ENCODE measurements around the gene CCDC47.
"Not testable (repeated sequence)": the region's sequence is repeated elsewhere in the genome, so short reads cannot be mapped to it uniquely, and the experiment has no call there.

Gene CCDC47

GRCh38 chr17:63741143-63741407, 32.3 kb downstream of the CCDC47 start:
- in situ Hi-C loops (cut with HindIII; ENCODE audit: low sequenced_read_pairs) = no loop called here

DNA sequence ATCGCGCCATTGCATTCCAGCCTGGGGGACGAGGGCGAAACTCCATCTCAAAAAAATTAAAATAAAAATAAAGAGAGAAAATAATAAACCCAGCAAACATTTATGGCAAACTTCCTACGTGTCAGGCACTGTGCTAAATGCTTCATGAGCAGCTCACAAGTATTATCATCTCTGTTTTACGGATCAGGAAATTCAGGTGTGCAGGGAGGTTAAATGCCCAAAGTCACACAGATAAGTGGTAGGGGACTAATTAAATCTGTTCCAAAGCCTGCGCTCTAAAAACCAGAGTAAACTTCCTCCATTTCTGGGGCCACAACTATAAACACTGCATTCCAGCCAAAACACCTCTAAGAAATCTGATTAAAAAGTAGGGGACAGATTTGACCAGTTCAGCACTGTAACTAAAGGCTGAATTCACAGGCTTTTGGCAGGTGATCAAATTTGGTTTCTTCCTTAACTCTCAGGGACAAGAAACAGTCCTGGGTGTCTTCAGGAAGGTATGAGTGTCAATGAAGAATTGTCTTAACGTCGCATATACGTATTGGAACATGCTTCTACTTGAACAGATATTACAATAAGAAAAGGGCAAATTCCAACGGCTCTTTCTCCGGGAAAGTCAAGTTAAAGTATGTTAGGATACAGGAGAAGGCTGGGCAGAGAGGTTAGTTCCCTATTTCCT, 32.8 kb downstream of the CCDC47 start:
- in situ Hi-C loops (cut with HindIII; ENCODE audit: low sequenced_read_pairs) = no loop called here

- in situ Hi-C loops (cut with HindIII; ENCODE audit: low sequenced_read_pairs) = no loop called here
Measured at GRCh38 chr17:63735691-63736090, 37.7 kb downstream of the CCDC47 start.

DNA sequence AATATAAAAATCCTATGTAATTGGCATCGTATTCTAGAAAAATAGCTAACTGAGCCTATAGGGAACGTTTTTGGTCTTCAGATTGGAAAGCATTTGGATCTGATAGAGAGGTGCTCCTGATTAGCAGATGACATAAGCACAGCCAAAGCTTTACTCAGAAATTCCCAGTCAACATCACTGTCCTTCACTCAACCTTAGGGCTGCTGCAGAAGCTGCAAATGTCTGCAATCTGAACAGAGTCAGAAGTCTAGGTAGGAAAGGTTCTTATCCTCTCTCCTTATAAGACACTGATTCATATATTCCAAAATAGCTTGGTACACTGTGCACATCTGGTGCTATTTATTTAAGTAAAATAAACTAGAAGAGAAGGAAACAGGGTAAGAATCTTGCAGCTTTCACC, 51.0 kb downstream of the CCDC47 start:
- in situ Hi-C loops (cut with HindIII; ENCODE audit: low sequenced_read_pairs) = no loop called here

- in situ Hi-C loops (cut with HindIII; ENCODE audit: low sequenced_read_pairs) = not testable (repeated sequence)
Measured at GRCh38 chr17:63720194-63720593, 53.2 kb downstream of the CCDC47 start.

DNA sequence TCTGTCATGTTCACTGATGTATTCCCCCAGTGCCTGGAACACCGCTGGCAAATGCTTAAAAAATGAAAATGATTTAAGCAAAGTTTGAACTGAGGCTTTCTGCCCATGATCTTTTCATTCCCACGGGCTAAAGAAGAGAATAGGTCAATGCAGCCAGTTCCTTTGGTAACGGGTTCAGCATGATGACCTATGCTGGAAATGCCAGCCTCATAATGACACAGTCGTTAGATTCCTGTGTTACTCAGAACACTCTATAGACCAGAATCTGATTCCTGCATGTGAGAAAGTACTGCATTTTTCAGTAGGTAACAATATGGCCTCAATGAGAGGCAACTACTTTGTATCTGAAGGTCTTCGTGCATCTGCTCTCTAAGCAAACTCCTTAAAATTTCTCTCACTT, 54.4 kb downstream of the CCDC47 start:
- in situ Hi-C loops (cut with HindIII; ENCODE audit: low sequenced_read_pairs) = no loop called here

GRCh38 chr17:63716426-63716825, 57.0 kb downstream of the CCDC47 start:
- in situ Hi-C loops (cut with HindIII; ENCODE audit: low sequenced_read_pairs) = no loop called here

- in situ Hi-C loops (cut with HindIII; ENCODE audit: low sequenced_read_pairs) = no loop called here
Measured at GRCh38 chr17:63714550-63715277, 58.7 kb downstream of the CCDC47 start.

GRCh38 chr17:63709110-63709509, 64.3 kb downstream of the CCDC47 start:
- in situ Hi-C loops (cut with HindIII; ENCODE audit: low sequenced_read_pairs) = no loop called here

DNA sequence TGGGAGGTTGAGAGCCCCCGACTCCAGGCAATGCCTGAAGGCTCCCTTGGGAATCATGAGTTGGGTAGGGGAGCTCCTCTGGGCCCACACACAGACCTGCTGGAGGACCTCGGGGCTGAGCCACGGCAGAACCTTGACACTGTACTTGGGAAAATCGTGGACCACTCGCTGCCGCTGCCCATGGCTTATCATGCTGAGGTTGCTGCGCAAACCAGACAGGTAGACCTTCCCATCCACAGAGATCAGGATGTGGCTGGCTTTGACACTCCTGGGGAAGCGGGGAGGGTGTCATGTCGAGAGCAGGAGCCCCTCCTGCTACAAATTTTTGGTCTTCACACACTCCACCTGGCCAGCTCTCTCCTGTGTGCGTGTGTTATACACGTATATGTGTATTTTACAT, 66.2 kb downstream of the CCDC47 start:
- in situ Hi-C loops (cut with HindIII; ENCODE audit: low sequenced_read_pairs) = no loop called here

DNA sequence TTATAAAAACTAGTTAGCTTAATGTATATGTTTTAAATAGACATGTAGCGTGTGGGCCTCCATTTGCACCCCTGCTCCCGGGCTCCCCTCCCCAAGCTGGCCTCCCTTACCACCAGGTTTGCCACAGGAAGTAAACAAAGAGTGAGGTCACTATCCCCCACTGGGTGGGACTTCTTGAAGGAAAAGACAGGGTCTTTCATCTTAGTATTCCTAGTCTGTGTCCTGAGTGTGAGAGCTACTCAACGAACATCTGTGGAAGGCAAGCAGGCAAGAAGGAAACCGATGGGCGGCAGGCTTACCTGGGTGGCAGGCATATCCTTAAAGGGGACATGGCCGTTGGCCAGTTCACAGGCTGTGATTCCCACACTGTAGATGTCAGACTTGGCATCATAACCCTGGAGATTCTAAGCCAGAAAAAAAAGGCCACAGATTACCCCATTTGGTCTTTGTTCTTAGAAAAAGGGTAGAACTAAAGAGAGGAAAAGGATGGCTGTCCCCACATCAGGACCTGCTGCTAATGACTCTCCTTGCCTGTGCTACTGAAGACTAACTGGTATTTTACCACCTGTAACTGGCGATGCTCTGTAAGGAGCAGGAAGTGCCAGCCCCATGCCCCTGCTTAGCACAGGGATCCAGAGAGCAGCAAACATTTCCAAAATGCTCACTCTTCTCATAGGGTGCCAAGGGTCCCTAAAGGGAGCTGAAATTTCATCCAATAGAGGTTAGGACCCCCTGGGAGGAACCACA, 66.9 kb downstream of the CCDC47 start:
- in situ Hi-C loops (cut with HindIII; ENCODE audit: low sequenced_read_pairs) = no loop called here

- in situ Hi-C loops (cut with HindIII; ENCODE audit: low sequenced_read_pairs) = no loop called here
Measured at GRCh38 chr17:63705657-63706056, 67.7 kb downstream of the CCDC47 start.

DNA sequence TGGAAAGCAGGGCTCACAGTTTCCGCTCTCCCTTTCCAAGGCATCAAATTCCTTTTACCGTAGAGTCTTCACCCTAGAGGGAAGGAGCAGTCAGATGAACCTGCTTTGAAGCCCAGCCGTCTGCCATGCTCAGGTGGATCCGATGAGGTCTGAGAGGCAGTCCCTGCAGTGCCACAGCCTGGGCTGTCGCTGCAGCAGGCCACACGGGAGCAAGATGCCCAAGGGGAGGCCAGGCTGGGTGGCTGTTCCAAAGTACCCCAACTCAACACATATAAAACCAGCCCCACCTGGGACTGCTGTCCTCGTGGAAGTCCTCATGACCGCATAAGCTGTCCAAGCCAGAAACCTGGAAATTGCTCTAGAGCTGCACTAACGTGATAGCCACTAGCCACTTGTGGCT, 68.6 kb downstream of the CCDC47 start:
- in situ Hi-C loops (cut with HindIII; ENCODE audit: low sequenced_read_pairs) = no loop called here

DNA sequence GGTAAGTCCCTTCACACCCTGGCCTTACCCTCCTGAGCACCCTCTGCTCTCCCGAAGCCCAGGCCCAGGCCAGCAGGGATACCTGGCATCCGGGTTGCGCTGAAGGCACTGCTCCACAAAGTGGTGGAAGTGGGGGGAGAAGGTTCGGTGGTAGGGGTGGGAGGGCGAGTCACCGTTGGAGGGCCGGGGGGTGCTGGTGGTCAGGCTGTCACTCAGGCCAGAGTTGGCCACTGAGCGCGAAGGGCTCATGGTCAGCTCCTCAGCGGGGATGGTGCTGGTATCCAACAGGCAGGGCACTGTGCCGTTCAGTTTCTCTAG, 69.2 kb downstream of the CCDC47 start:
- in situ Hi-C loops (cut with HindIII; ENCODE audit: low sequenced_read_pairs) = no loop called here

- in situ Hi-C loops (cut with HindIII; ENCODE audit: low sequenced_read_pairs) = no loop called here
Measured at GRCh38 chr17:63703556-63704258, 69.7 kb downstream of the CCDC47 start.

DNA sequence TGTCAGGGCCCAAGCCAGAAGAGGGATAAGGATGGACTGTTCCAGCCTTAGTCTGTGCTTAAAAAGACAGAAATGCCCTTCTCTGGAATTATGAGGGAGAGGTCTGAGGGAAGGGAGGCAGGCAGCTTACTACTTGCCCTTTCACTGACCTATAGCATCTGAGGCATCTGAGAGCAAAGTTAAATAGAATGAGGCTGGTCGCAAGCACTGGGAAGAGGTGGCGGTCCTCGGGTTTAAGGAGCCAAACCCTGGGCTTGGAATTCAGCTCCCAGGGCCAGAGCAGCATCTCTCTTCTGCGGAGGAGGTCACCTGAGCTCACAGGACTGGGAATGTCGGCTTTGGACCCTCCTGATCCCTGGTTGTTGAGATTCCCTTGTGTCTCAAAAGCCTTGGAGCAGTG, 70.4 kb downstream of the CCDC47 start:
- in situ Hi-C loops (cut with HindIII; ENCODE audit: low sequenced_read_pairs) = no loop called here

DNA sequence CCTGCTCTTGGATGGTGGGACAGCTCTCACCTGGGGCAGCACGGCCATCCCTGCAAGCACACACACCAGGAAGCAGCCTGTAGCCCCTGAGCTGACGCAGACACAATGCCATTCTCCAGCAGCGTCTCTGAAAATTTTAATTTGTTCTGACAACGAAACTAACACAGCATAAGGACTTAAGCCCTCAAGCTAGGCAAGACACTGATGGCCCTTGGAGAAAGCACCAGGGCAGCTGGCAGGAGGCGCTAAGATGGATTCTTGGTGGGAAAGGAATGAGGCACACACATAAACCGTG, 70.7 kb downstream of the CCDC47 start:
- in situ Hi-C loops (cut with HindIII; ENCODE audit: low sequenced_read_pairs) = no loop called here

DNA sequence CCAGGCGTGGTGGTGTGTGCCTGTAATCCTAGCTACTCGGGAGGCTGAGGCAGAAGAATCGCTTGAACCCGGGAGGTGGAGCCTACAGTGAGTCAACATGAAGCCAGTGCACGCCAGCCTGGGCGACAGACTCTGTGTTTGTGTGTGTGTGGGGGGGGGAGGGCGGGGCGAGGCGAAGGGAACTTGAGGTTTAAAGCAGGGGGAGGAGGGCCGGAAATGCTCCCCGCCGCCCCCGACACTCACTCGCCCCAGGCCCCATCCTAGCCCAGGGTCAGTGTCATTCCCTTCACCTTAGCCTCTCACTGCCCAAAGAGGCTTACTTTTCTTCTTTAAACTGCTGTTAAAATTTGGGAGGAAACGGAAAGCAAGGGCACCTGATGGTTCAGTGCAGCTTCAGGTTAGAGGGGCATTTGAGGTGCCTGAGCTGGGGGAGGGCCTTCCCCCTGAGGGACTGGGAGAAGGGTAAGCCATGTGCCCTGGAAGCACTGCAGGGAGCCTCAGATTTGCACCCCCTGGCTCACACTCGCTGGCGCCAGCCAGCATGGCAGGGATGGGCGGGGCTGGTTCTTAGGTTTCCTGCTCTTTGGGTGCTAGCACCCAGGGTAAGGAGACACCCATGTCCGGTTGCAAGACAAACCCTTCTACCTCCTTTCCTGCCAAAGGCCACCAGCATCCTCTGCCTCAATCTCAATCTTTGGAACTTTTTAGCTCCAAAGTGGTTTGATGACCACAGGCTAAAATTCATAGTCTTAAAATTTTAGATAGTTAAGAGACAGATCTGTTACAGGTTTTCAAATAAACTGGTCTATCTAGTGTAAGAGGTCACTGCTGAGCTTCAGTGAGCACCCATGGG, 71.3 kb downstream of the CCDC47 start:
- in situ Hi-C loops (cut with HindIII; ENCODE audit: low sequenced_read_pairs) = no loop called here

DNA sequence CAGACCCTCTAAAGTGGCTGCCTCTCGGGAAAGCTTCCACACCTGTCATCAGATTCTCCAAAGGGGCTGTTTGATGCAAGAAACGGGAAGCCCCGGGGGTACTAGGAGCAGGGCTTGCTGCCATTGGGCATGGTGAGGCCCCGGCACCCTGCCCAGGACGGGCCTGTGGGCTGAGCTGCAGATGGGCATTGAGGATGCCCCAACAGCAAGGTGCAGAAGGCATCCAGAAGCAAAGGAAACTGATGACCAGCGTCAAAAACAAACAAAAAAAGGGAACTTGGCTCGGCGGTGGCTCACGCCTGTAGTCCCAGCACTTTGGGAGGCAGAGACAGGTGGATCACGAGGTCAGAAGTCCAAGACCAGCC, 72.0 kb downstream of the CCDC47 start:
- in situ Hi-C loops (cut with HindIII; ENCODE audit: low sequenced_read_pairs) = no loop called here

DNA sequence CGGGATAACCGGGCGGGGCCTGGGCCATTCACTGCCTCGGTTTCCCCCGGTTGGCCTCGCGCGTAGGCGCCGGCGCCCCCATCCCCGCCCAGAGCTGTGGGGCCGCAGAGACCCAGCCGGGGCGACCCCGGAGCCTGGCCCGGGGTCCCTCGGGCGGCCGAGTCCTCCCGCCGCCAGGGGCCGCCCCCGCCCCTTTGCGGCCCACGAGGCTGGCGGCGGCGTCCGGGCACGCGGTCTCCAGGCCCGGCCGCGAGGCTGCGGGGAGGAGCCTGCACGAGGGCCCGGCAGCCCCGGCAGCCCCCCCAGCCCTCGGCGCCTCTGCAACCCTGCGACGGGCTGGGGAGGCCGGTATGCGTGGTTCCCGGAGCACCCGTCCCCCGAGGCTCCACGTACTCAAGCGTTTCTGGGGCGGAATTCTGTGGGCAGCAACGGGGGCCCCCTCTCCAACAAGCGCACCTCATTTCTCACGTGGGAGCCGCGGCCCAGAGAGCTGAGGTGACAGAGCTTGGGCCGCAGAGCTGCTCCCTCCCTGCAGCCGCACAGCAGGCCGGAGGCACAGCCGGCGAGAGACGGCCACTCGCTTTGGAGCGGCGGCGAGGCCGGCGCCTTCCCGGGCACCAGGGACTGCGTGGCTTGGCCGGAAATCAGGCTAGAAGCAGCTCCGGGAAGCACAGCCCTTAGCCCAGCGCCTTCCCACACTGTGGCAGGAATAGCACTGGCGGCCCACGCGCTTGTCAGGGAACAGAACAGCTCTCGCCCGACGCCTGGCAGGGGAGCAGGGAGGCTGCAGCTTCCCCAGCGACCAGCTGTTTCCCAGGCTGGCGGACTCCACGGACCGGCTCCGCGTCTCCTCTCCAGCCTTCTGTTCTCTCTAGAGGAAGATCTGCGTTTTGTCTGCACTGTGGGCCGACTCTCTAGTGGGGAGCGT, 72.6 kb downstream of the CCDC47 start:
- in situ Hi-C loops (cut with HindIII; ENCODE audit: low sequenced_read_pairs) = no loop called here

Data from endothelial cell of hepatic sinusoid (primary cell).